H9 (cell line): ENCODE results near the gene ALDH9A1. TPM values are rescaled to one million over a fixed set of nuclear protein-coding genes. Genes with fewer than 3 reads are reported as not detected.

Source experiments
- DNase-seq: peaks from one replicate; pipeline ENCODE4 v3.0.0-alpha.2; 2017
- H2AFZ ChIP-seq: one replicate; pipeline ENCODE4 v1.6.1; 2013; ENCODE audit warnings: mild to moderate bottlenecking, low read length, control low read depth, moderate library complexity
- H2AK5ac ChIP-seq: 2 replicates; pipeline ENCODE4 v1.6.1; 2013; ENCODE audit warnings: low read length, control low read depth, mixed read lengths; ENCODE audit not compliant: insufficient read length
- H2BK120ac ChIP-seq: one replicate; pipeline ENCODE4 v1.6.1; 2013; ENCODE audit warnings: low read depth, mild to moderate bottlenecking, low read length, control low read depth, inconsistent platforms; ENCODE audit not compliant: poor library complexity, severe bottlenecking
- H2BK12ac ChIP-seq: 2 replicates; pipeline ENCODE4 v1.6.1; 2013; ENCODE audit warnings: low read length, control low read depth, mixed read lengths, low read depth; ENCODE audit not compliant: insufficient read length
- H2BK15ac ChIP-seq: 2 replicates; pipeline ENCODE4 v1.6.1; 2013; ENCODE audit warnings: low read depth, low read length, control low read depth
- H2BK20ac ChIP-seq: one replicate; pipeline ENCODE4 v1.6.1; 2013; ENCODE audit warnings: low read depth, mild to moderate bottlenecking, low read length, control low read depth, inconsistent platforms; ENCODE audit not compliant: poor library complexity, severe bottlenecking
- H2BK5ac ChIP-seq: 2 replicates; pipeline ENCODE4 v1.6.1; 2013; ENCODE audit warnings: low read length, control low read depth, mixed read lengths; ENCODE audit not compliant: insufficient read length
- H3K14ac ChIP-seq: 2 replicates; pipeline ENCODE4 v1.6.1; 2013; ENCODE audit warnings: low read length, control low read depth; ENCODE audit not compliant: insufficient read depth
- H3K18ac ChIP-seq: 2 replicates; pipeline ENCODE4 v1.6.1; 2013; ENCODE audit warnings: low read depth, mild to moderate bottlenecking, mixed read lengths, low read length, control low read depth; ENCODE audit not compliant: insufficient read length
- H3K23ac ChIP-seq: 2 replicates; pipeline ENCODE4 v1.6.1; 2013; ENCODE audit warnings: low read length, control low read depth, mixed read lengths, low read depth; ENCODE audit not compliant: insufficient read length
- H3K23me2 ChIP-seq: 2 replicates; pipeline ENCODE4 v1.6.1; 2013; ENCODE audit warnings: low read depth, mild to moderate bottlenecking, mixed read lengths, low read length, control low read depth; ENCODE audit not compliant: insufficient read length, poor library complexity, severe bottlenecking
- H3K27ac ChIP-seq: 2 replicates; pipeline ENCODE4 v1.5.1; 2013; ENCODE audit warnings: low read length, control low read depth, mixed read lengths, low read depth; ENCODE audit not compliant: insufficient read length
- H3K27me3 ChIP-seq: 2 replicates; pipeline ENCODE4 v1.6.1; 2013; ENCODE audit warnings: low read length, control low read depth, inconsistent platforms; ENCODE audit not compliant: insufficient read depth
- H3K4ac ChIP-seq: 2 replicates; pipeline ENCODE4 v1.6.1; 2013; ENCODE audit warnings: low read depth, mild to moderate bottlenecking, control low read depth, inconsistent platforms, low read length, moderate library complexity
- H3K4me1 ChIP-seq: 2 replicates; pipeline ENCODE4 v1.6.1; 2013; ENCODE audit warnings: low read length, control low read depth, inconsistent platforms; ENCODE audit not compliant: insufficient read depth
- H3K4me2 ChIP-seq: 2 replicates; pipeline ENCODE4 v1.6.1; 2013; ENCODE audit warnings: low read length, control low read depth, mixed read lengths; ENCODE audit not compliant: insufficient read length, insufficient read depth
- H3K56ac ChIP-seq: 2 replicates; pipeline ENCODE4 v1.6.1; 2013; ENCODE audit warnings: low read depth, mild to moderate bottlenecking, mixed read lengths, low read length, control low read depth; ENCODE audit not compliant: insufficient read length
- H3K79me1 ChIP-seq: 2 replicates; pipeline ENCODE4 v1.6.1; 2013; ENCODE audit warnings: low read depth, mild to moderate bottlenecking, moderate library complexity, low read length, control low read depth, inconsistent platforms; ENCODE audit not compliant: insufficient read depth, poor library complexity, severe bottlenecking
- H3K79me2 ChIP-seq: 2 replicates; pipeline ENCODE4 v1.6.1; 2013; ENCODE audit warnings: low read length, control low read depth, inconsistent platforms; ENCODE audit not compliant: insufficient read depth
- H3K9ac ChIP-seq: 2 replicates; pipeline ENCODE4 v1.6.1; 2013; ENCODE audit warnings: low read length, control low read depth, mixed read lengths; ENCODE audit not compliant: insufficient read length; ENCODE audit errors: extremely low read depth
- H3K9me3 ChIP-seq: one replicate; pipeline ENCODE4 v1.6.1; 2013; ENCODE audit warnings: low read depth, low read length, inconsistent platforms; ENCODE audit not compliant: control insufficient read depth
- H3T11ph ChIP-seq: one replicate; pipeline ENCODE4 v1.6.1; 2013; ENCODE audit warnings: mild to moderate bottlenecking, low read length, control low read depth, inconsistent platforms
- H4K20me1 ChIP-seq: one replicate; pipeline ENCODE4 v1.6.1; 2013; ENCODE audit not compliant: control insufficient read depth, insufficient read length, insufficient read depth
- H4K5ac ChIP-seq: 2 replicates; pipeline ENCODE4 v1.6.1; 2013; ENCODE audit warnings: low read depth, mild to moderate bottlenecking, mixed read lengths, low read length, control low read depth; ENCODE audit not compliant: insufficient read length
- H4K8ac ChIP-seq: replicated peaks from 2 replicates; pipeline ENCODE4 v1.6.1; 2013; ENCODE audit warnings: low read length, control low read depth, mixed read lengths, low read depth; ENCODE audit not compliant: insufficient read length
- H4K91ac ChIP-seq: 2 replicates; pipeline ENCODE4 v1.6.1; 2013; ENCODE audit warnings: low read depth, mild to moderate bottlenecking, moderate library complexity, mixed read lengths, low read length, control low read depth; ENCODE audit not compliant: insufficient read length
- H3K27ac Mint-ChIP-seq, 3 experiments: 2 replicates in 2 of 3; 3 replicates in 1 of 3; pipeline ENCODE4 v1.8.0; 2020 to 2021; ENCODE audit warnings: mixed read lengths in 3 of 3, mild to moderate bottlenecking in 1 of 3, moderate library complexity in 1 of 3
- H3K27me3 Mint-ChIP-seq: 2 replicates; pipeline ENCODE4 v1.8.0; 2021; ENCODE audit warnings: low read depth, mild to moderate bottlenecking, moderate library complexity, mixed read lengths
- H3K36me3 Mint-ChIP-seq, 3 experiments: 2 replicates in 2 of 3; 3 replicates in 1 of 3; pipeline ENCODE4 v1.8.0; 2020 to 2021; ENCODE audit warnings: low read depth in 3 of 3, mixed read lengths in 3 of 3; ENCODE audit not compliant: insufficient read depth in 1 of 3
- H3K4me1 Mint-ChIP-seq, 2 experiments: 2 replicates each; pipeline ENCODE4 v1.8.0; 2020; ENCODE audit warnings: mixed read lengths in 2 of 2
- H3K4me3 Mint-ChIP-seq, 2 experiments: 2 replicates in 1 of 2; 3 replicates in 1 of 2; pipeline ENCODE4 v1.8.0; 2020 to 2021; ENCODE audit warnings: mild to moderate bottlenecking in 2 of 2, mixed read lengths in 2 of 2, moderate library complexity in 1 of 2
- H3K9me3 Mint-ChIP-seq, 2 experiments: 2 replicates in 1 of 2; 3 replicates in 1 of 2; pipeline ENCODE4 v1.8.0; 2020; ENCODE audit warnings: mild to moderate bottlenecking in 2 of 2, mixed read lengths in 2 of 2, moderate library complexity in 1 of 2
- WGBS: extraction: QIAGEN DNeasy Blood & Tissue Kit; methylation state at CpG from one replicate; pipeline ENCODE4 v1.1.7; 2013; ENCODE audit warnings: missing lambda C conversion rate, low lambda C conversion rate, mixed read lengths; ENCODE audit not compliant: insufficient read length; ENCODE audit errors: extremely low coverage; 5-methylcytosine and 5-hydroxymethylcytosine counted together
- total RNA-seq: library from RNA; stranded (reverse); gene quantifications from 2 replicates; pipeline ENCODE4 v1.2.1, GENCODE V29; 2021
- TF ChIP-seq, protein P1 (sequence below): fragments of 200-600 bp; sonication (generic); conservative IDR thresholded peaks from 3 replicates; pipeline ENCODE4 v1.8.0; 2021; ENCODE audit warnings: antibody characterized with exemption, mild to moderate bottlenecking

The ALDH9A1 gene
- total RNA-seq, 1 experiment from 2014 or later, result 55.0 TPM

DNA sequence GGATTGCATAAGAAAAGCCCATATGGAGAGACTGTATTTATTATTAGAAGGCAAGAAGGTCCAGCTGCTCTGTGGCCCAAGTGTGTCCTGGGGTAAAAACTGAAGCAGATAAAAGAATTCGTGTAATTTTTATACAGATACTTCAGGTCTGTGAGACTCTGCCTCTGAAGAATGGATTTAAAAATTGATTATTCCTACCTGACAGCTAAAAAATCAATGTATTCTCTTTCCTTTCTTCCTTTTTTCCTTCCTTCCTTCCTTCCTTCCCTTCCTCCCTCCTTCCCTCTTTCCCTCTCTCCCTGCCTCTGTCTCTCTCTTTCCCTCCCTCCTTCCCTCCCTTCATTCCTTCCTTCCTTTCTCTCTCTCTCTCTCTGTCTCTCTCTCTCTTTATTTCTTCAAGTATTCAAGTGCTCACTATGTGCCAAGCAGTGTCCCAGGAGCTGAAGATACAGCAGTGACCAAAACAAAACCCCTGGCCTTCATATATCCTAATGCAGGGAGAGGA, 78.7 kb downstream of the ALDH9A1 start:
- Histone ChIP-seq H3K4me2 (no peak overlapping the region), H2BK15ac (no peak overlapping the region), H3T11ph (no peak overlapping the region), H3K79me2 (no peaks in the 10 kb centered on the region), H2AFZ (no peak overlapping the region), H2BK12ac (no peak overlapping the region), H2BK20ac (no peak overlapping the region), H3K4ac (no peak overlapping the region), H3K27me3 (no peaks in the 10 kb centered on the region), H4K5ac (no peak overlapping the region), H3K79me1 (no peaks in the 10 kb centered on the region), H2AK5ac (no peak overlapping the region), H3K23me2 (no peaks in the 10 kb centered on the region), H4K91ac (no peak overlapping the region), H2BK5ac (no peak overlapping the region), H4K8ac (no peak overlapping the region), H3K27ac (no peak overlapping the region), H3K18ac (no peak overlapping the region), H3K9ac (no peak overlapping the region), H3K23ac (no peak overlapping the region), H3K4me1 (peaks cover 5% of the 10 kb centered on the region; the same call in 1 of the 2 replicates), H3K56ac (no peak overlapping the region), H4K20me1 (no peaks in the 10 kb centered on the region), H2BK120ac (no peak overlapping the region), H3K9me3 (no peaks in the 10 kb centered on the region), H3K14ac (no peak overlapping the region)
- DNase-seq, result no peak
- Mint-ChIP-seq H3K4me1 (peaks cover 17 to 23% of the 10 kb centered on the region in 2 experiments), H3K27me3 (peaks cover 10% of the 10 kb centered on the region), H3K4me3 (no peak overlapping the region), H3K27ac (no peak overlapping the region), H3K9me3 (peaks cover 0 to 4% of the 10 kb centered on the region in 2 experiments; a peak in 2 of 5 replicates), H3K36me3 (peaks cover 0 to 4% (median 0%) of the 10 kb centered on the region in 3 experiments; a peak in 1 of 7 replicates)
- no CpG with 5 or more reads among the region's 1 CpG for WGBS
- TF ChIP-seq, protein P1, sequence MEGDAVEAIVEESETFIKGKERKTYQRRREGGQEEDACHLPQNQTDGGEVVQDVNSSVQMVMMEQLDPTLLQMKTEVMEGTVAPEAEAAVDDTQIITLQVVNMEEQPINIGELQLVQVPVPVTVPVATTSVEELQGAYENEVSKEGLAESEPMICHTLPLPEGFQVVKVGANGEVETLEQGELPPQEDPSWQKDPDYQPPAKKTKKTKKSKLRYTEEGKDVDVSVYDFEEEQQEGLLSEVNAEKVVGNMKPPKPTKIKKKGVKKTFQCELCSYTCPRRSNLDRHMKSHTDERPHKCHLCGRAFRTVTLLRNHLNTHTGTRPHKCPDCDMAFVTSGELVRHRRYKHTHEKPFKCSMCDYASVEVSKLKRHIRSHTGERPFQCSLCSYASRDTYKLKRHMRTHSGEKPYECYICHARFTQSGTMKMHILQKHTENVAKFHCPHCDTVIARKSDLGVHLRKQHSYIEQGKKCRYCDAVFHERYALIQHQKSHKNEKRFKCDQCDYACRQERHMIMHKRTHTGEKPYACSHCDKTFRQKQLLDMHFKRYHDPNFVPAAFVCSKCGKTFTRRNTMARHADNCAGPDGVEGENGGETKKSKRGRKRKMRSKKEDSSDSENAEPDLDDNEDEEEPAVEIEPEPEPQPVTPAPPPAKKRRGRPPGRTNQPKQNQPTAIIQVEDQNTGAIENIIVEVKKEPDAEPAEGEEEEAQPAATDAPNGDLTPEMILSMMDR, result no peak
